ENCODE measurements around the gene PKD2. TPM values are rescaled to one million over a fixed set of nuclear protein-coding genes. Genes with fewer than 3 reads are reported as not detected.

PKD2 gene
- total and polyA plus RNA-seq, 2 experiments from 2014 or later = 17.8 to 36.7 TPM

DNA sequence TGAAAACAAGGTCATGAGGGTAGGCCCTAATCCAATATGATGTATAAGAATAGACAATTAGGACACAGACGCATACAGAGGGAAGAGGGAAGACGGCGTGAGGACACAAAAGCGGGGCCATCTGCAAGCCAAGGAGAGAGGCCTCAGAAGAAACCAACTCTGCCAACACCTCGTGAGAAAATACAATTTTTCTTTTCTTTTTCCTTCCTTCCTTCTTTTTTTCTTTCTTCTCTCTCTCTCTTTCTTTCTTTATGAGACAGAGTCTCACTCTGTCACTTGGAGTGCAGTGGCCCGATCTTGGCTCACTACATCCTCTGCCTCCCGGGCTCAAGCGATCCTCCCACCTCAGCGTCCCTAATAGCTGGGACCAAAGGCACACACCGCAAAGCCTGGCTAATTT is 1.5 kb upstream of the PKD2 start:
- H3K4me3 ChIP-seq = no peak overlapping the region
- H3K79me2 ChIP-seq = peaks cover 27% of the 10 kb centered on the region
- peaks cover 9% of the 10 kb centered on the region for H3K4me1 ChIP-seq (ENCODE audit: insufficient read depth)
- WGBS (ENCODE audit: low lambda C conversion rate, missing lambda C conversion rate) = 97% methylated on average over 10 of the region's 10 CpGs
- no peaks in the 10 kb centered on the region for H3K9me2 ChIP-seq (replicated peaks; ENCODE audit: insufficient read depth)
- DNase-seq (ENCODE audit: low spot score) = no peak
- H4K20me1 ChIP-seq (ENCODE audit: insufficient read depth, poor library complexity, severe bottlenecking) = peaks cover 21% of the 10 kb centered on the region
- no peak overlapping the region for H3K4me2 ChIP-seq
- no peaks in the 10 kb centered on the region for H3K27me3 ChIP-seq
- no peak for TF ChIP-seq EZH2 (IDR thresholded peaks at IDR 0.05; ENCODE audit: borderline replicate concordance)
- no peak for TF ChIP-seq EZH2phosphoT487 (IDR thresholded peaks at IDR 0.05; ENCODE audit: low read depth, severe bottlenecking, unreplicated experiment)
- TF ChIP-seq, protein P1, sequence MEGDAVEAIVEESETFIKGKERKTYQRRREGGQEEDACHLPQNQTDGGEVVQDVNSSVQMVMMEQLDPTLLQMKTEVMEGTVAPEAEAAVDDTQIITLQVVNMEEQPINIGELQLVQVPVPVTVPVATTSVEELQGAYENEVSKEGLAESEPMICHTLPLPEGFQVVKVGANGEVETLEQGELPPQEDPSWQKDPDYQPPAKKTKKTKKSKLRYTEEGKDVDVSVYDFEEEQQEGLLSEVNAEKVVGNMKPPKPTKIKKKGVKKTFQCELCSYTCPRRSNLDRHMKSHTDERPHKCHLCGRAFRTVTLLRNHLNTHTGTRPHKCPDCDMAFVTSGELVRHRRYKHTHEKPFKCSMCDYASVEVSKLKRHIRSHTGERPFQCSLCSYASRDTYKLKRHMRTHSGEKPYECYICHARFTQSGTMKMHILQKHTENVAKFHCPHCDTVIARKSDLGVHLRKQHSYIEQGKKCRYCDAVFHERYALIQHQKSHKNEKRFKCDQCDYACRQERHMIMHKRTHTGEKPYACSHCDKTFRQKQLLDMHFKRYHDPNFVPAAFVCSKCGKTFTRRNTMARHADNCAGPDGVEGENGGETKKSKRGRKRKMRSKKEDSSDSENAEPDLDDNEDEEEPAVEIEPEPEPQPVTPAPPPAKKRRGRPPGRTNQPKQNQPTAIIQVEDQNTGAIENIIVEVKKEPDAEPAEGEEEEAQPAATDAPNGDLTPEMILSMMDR (IDR thresholded peaks at IDR 0.05; ENCODE audit: poor library complexity) = no peak
- no peaks in the 10 kb centered on the region for H3K36me3 ChIP-seq (replicated peaks; ENCODE audit: insufficient read depth, low read depth)
- H3K9me3 ChIP-seq (ENCODE audit: low read depth) = no peaks in the 10 kb centered on the region
- H3K27ac ChIP-seq = no peak overlapping the region
- H2AFZ ChIP-seq = no peak overlapping the region

DNA sequence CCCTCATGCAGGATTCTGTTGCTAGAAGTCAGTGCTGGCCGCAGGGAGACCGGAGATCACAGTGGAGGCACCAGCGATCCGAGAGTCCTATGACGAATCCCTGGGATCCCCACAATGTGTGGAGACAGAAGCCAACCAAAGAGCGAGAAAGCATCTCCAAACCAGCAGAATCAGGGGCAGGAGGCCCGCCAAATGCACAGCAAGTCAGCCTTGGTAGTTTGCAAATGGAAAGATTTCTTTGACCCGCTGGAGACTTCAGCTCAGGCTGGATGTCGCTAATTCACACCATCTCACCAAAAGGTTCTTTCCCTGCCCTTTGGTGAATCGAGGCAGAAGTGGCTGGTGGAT is 505 bp upstream of the PKD2 start:
- Histone ChIP-seq H4K20me1 (ENCODE audit: insufficient read depth, poor library complexity, severe bottlenecking) (peaks cover 21% of the 10 kb centered on the region), H3K27ac (peak overlapping the region; percentile 89), H3K9me2 (replicated peaks; ENCODE audit: insufficient read depth) (no peaks in the 10 kb centered on the region), H3K79me2 (peaks cover 37% of the 10 kb centered on the region), H3K27me3 (no peaks in the 10 kb centered on the region), H3K4me2 (peak overlapping the region; percentile 90), H3K4me1 (ENCODE audit: insufficient read depth) (peaks cover 9% of the 10 kb centered on the region), H3K9me3 (ENCODE audit: low read depth) (no peaks in the 10 kb centered on the region), H3K4me3 (peak overlapping the region; percentile 28), H2AFZ (peak overlapping the region; percentile 65), H3K36me3 (replicated peaks; ENCODE audit: insufficient read depth, low read depth) (no peaks in the 10 kb centered on the region)
- TF ChIP-seq, protein P1 (IDR thresholded peaks at IDR 0.05; ENCODE audit: poor library complexity) = no peak
- TF ChIP-seq EZH2phosphoT487 (IDR thresholded peaks at IDR 0.05; ENCODE audit: low read depth, severe bottlenecking, unreplicated experiment) (no peak), EZH2 (IDR thresholded peaks at IDR 0.05; ENCODE audit: borderline replicate concordance) (no peak)
- DNase-seq (ENCODE audit: low spot score) = no peak
- WGBS (ENCODE audit: low lambda C conversion rate, missing lambda C conversion rate) = 28% methylated on average over 10 of the region's 10 CpGs

DNA sequence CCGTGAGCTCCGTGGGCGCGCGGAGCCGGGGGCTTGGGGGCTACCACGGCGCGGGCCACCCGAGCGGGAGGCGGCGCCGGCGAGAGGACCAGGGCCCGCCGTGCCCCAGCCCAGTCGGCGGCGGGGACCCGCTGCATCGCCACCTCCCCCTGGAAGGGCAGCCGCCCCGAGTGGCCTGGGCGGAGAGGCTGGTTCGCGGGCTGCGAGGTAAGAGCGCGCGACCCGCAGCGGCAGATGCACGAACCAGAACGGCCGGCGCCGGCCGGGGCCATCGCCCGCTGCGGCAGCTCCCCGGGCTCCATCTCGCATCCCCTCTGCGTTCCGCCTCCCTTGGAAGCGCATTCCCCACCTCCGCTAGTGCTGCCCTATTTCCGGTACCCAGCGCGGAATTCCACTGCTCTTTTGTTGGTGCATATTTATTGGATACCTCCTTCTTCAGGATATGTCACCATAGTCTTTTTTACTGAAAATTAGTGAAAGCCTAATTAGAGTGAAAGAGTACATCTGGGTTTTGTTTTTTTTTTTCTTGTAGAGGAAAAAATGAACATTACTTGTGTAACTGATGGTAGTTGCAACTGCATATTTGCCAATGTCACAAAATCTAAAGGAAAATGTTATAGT is 797 bp downstream of the PKD2 start:
- Histone ChIP-seq H3K9me2 (replicated peaks; ENCODE audit: insufficient read depth) (no peaks in the 10 kb centered on the region), H3K4me3 (peak overlapping the region; percentile 45), H4K20me1 (ENCODE audit: insufficient read depth, poor library complexity, severe bottlenecking) (peaks cover 21% of the 10 kb centered on the region), H3K9me3 (ENCODE audit: low read depth) (no peaks in the 10 kb centered on the region), H3K4me2 (peak overlapping the region; percentile 80), H2AFZ (peak overlapping the region; percentile 38), H3K27me3 (no peaks in the 10 kb centered on the region), H3K79me2 (peaks cover 50% of the 10 kb centered on the region), H3K4me1 (ENCODE audit: insufficient read depth) (peaks cover 9% of the 10 kb centered on the region), H3K27ac (peak overlapping the region; percentile 89), H3K36me3 (replicated peaks; ENCODE audit: insufficient read depth, low read depth) (no peaks in the 10 kb centered on the region)
- peak; percentile 67 for DNase-seq (ENCODE audit: low spot score)
- 2% methylated on average over 32 of the region's 51 CpGs for WGBS (ENCODE audit: low lambda C conversion rate, missing lambda C conversion rate)
- TF ChIP-seq, protein P1 (IDR thresholded peaks at IDR 0.05; ENCODE audit: poor library complexity) = no peak
- TF ChIP-seq EZH2phosphoT487 (IDR thresholded peaks at IDR 0.05; ENCODE audit: low read depth, severe bottlenecking, unreplicated experiment) = no peak
- TF ChIP-seq EZH2 (IDR thresholded peaks at IDR 0.05; ENCODE audit: borderline replicate concordance) = no peak

Data from hepatocyte (in vitro differentiated cells).